GM15510 (cell line): Measurements from ENCODE around the gene C5AR1.

Experiments used
- POLR2A ChIP-seq: IDR thresholded peaks from 3 replicates; pipeline ENCODE4 v1.6.1; 2011; ENCODE audit warnings: borderline replicate concordance; ENCODE audit not compliant: insufficient read length; ENCODE audit errors: extremely low read depth

The C5AR1 gene

DNA sequence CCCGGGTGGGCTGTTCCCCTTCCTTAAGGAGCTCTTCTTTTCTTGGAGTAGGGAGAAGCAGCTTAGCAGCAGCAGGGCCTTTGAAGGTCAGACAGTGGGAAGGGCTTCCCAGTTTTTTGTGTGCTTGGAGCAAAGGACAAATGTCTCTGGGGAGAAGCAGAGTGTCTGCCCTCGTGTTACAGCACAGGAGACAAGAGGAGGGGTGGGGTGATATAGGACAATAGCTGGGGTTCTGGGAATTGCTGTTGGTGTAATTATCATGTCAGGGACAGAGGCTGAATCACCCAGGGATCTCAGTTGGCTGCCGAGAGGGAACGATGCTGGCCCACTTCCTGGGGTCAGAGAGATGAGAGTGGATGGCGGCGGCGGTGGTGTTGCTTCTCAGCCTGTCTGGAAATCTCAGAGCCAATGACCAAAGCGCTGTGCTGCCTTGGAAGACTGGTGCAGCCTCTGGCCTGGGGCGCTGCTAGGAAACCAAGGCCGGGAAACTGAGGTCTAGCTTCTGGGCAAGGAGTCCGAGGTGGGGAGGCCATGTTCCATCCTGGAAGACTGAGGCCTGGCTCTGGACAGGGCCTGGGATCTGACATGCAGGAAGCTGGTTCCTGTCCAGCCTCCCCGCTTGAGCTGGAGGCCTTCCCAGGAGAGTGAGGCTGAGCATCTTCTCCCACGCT is 33.7 kb upstream of the C5AR1 start:
- no peak for TF ChIP-seq POLR2A

- TF ChIP-seq POLR2A, result no peak
Measured at GRCh38 chr19:47280183-47280797, 29.4 kb upstream of the C5AR1 start.

DNA sequence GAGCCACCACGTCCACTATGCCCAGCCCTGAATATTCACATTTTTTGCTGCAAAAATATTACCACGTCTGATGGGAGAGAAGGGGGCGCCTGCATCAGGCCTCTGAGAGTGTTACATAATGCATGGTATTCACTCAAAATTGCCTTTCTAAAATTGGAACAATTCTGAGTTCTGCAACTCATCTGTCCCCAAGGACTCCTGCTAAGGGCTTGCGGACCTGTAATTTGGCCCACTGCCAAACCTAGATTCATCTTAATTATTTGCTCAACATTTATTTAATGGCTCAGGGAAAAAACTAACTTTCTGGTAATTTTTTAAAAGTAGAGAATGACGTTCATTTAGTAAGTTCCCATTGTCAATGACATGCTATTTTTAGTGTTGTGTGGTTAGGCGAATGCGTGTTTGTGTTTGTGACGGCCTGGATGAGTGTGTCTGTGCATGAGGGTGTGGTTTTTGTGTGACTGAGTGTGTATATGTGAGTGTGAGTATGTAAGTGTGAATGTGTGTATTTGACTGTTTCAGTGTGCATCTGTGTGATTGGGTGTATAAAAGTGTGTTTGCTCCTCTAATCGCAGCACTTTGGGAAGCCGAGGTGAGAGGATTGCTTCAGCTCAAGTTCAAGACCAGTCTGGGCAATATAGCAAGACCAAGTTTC is 26.1 kb upstream of the C5AR1 start:
- no peak for TF ChIP-seq POLR2A

GRCh38 chr19:47284324-47284899 is 25.2 kb upstream of the C5AR1 start:
- TF ChIP-seq POLR2A, result no peak

GRCh38 chr19:47296036-47296435 is 13.6 kb upstream of the C5AR1 start:
- TF ChIP-seq POLR2A, result no peak

- no peak for TF ChIP-seq POLR2A
Measured at GRCh38 chr19:47302249-47302648, 7.4 kb upstream of the C5AR1 start.

DNA sequence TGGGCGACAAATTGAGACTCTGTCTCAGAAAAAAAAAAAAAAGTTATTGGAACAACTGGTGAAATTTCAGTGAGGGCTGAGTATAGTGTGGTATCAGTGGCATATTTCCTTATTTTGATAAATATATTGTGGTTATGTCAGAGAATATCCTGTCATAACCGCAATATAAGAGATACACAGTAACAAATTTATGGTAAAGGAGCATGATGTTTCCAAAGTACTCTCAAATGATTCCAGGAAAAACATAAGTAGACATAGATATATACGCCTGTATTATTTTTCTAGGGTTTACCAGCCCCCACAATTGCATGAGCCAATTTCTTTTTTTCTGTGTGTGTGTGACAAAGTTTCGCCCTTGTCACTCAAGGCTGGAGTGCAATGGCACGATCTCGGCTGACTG is 5.7 kb upstream of the C5AR1 start:
- TF ChIP-seq POLR2A, result no peak

DNA sequence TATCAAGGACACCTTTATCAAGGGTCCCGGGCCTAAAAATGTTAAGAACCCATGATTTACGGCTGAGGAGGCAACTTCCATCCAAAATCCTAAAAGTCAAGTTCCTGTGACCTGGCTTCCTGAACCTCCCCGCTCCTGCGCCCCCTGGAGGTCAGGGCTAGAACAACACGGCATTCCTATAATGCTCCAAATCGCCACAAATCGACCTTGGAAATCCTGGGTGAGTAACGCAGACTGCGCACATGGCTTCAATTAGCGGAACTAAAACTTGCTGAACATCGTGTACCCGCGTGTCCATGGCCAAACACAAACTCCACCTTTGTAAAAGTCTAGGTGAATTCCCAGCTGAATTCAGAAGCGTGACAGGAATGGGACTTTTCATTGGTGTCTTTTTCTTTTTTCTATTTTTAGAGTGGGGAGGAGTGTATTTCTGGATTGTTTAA is 4.3 kb upstream of the C5AR1 start:
- TF ChIP-seq POLR2A, result no peak

- TF ChIP-seq POLR2A, result no peak
Measured at GRCh38 chr19:47306303-47306702, 3.4 kb upstream of the C5AR1 start.

GRCh38 chr19:47309038-47309437 is 623 bp upstream of the C5AR1 start:
- TF ChIP-seq POLR2A, result no peak

DNA sequence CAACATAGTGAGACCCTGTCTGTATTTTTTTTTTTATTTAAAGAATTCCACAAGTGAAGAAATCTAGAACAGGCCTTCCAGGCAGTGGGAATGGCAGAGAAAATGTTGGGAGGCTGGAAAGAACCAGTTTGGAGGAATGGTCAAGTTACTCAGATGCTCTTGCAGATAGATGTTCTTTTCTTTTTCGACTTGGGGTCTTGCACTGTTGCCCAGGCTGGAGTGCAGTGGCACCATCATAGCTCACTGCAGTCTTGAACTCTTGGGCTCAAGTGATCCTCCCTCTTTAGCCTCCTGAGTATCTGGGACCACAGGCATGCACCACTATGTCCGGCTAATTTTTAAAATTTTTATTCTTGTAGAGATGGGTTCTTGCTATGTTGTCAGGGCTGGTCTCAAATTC is 662 bp downstream of the C5AR1 start:
- TF ChIP-seq POLR2A, result no peak

- no peak for TF ChIP-seq POLR2A
Measured at GRCh38 chr19:47310819-47311218, 1.2 kb downstream of the C5AR1 start.

DNA sequence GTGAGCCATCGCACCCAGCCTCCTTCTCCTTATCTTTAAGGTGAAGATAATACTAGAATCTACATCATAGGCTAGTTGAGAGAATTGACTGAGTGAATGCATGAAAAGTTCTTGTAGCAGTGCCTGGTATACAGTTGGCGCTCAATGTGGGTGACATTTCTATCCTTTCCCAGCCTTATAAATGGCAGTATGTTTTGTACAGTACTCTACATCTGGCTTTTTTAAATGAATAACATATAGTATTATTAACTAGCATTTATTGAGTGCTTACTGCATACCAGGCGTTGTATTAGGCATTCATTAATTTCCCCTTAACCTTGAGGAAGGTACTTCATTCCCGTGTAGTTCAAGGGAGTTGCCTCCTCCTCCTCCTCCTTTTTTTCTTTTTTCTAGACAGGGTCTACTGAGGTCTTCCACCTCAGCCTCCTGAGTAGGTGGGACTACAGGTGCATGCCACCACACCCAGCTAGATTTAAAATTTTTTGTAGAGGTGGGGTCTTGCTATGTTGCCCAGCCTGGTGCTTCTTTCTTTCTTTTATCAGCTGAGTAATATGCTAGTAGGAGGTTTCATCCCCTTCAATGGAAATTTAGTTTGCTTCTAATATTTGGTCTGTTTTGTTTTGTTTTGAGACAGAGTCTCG is 2.8 kb downstream of the C5AR1 start:
- no peak for TF ChIP-seq POLR2A

- no peak for TF ChIP-seq POLR2A
Measured at GRCh38 chr19:47313754-47314295, 4.2 kb downstream of the C5AR1 start.

GRCh38 chr19:47315125-47315821 is 5.6 kb downstream of the C5AR1 start:
- no peak for TF ChIP-seq POLR2A

- TF ChIP-seq POLR2A, result no peak
Measured at GRCh38 chr19:47316513-47316912, 6.9 kb downstream of the C5AR1 start.
